ENCODE measurements around the gene UBA52. TPM values are rescaled to one million over a fixed set of nuclear protein-coding genes. Genes with fewer than 3 reads are reported as not detected.

UBA52 gene
- total RNA-seq, 4 donors from 2014 or later = 600 to 891 (median 689) TPM

DNA sequence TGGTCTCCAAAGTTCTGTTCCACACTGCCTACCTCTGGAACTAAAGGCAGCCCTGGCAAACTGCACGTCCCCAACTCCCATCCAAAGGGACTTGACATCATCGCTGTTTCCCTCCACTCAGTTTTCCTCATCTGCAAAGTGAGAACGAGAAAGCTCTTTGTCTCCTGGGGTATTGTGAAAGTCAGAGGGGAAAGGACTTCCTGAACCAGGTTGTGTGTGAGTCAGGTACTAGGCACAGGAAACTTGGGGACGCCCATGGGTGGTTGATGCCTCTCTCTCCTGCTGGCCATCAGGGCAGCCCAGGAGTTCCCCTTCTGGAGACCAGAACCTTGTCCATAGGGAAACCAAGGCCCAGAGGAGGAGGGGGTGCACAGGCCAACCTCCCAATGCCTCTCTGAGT, 30.2 kb downstream of the UBA52 start:
- ATAC-seq (ENCODE audit: low FRiP score) = no peak
- no peak for DNase-seq (ENCODE audit: low spot score)
- TF ChIP-seq, protein P1, sequence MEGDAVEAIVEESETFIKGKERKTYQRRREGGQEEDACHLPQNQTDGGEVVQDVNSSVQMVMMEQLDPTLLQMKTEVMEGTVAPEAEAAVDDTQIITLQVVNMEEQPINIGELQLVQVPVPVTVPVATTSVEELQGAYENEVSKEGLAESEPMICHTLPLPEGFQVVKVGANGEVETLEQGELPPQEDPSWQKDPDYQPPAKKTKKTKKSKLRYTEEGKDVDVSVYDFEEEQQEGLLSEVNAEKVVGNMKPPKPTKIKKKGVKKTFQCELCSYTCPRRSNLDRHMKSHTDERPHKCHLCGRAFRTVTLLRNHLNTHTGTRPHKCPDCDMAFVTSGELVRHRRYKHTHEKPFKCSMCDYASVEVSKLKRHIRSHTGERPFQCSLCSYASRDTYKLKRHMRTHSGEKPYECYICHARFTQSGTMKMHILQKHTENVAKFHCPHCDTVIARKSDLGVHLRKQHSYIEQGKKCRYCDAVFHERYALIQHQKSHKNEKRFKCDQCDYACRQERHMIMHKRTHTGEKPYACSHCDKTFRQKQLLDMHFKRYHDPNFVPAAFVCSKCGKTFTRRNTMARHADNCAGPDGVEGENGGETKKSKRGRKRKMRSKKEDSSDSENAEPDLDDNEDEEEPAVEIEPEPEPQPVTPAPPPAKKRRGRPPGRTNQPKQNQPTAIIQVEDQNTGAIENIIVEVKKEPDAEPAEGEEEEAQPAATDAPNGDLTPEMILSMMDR (IDR thresholded peaks at IDR 0.05) = no peak

DNA sequence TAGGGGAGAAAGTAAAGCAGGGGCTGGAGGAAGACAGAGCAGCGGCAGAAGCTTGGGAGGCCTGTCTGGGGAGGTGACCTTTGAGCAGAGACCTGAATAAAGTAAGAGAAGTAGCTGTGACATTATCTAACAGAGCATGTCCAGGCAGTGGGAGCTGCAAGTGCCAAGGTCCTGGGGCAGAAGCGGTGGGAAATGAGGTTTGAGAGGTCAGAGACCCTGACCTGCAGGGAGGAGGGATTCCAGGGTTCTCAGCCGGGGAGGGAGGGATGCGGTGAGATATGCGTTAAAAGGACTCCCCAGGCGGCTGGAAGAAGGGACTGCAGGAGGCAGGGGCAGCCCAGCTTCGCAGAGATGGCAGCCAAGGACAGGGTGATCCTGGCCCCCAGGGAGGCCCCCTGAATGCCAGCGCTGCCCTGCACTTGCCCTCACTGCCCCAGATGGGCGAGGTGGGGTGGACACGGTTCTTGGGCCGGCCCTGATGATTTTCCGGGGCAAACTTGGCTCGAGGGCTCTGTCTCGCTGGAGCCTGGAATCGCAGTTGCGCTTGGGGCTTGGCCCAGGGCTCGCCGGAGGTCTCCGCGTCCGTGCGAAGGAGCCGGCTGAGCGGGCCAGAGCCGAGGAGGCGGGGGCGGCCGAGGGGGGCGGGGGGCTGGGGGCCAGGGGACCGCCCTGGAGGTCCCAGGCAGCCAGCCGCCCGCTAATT, 31.7 kb downstream of the UBA52 start:
- DNase-seq (ENCODE audit: low spot score) (no peak), ATAC-seq (ENCODE audit: low FRiP score) (no peak)
- TF ChIP-seq, protein P1 (IDR thresholded peaks at IDR 0.05) = no peak

DNA sequence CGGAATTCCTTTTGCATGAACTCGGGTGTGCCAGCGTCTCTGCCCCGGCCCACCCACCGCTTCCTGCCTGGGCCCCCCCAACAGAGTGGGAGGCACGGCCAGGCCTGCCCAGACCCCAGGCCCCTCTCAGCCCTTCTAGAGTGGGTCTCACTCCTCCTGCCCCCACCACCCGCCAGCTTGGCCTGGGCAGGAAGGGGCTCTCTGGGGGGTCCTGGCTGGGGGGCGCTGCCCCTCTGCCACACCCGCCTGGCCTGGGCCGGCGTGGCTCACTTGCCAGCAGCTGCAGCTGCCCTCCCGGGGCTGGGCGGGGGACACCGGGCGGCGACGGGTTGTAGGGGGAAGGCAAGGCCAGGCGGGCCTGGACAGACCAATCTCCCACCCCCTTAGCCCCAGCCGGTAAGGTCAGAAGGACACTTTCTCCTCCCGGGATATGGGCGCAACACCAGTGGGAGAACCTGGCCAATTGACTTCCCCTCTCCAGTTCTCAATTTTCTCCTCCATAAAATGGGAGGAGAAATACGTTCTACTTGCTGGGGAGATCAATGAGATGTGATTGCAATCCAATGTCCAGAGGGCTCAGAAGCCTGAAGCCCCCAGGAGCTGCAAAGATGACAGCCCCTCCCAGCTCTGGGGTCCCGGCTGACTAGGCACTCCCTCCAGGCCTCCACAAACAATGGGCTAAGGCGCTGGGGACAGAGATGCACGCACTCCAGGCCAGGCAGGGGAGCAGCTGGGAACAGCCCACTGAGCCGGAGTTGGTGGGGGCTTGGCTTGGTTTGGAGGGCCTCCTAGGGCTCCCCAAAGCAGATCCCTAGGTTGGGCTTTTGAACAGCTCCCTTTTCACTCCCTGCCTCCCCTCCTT, 32.5 kb downstream of the UBA52 start:
- ATAC-seq (ENCODE audit: low FRiP score) = no peak
- TF ChIP-seq, protein P1 (IDR thresholded peaks at IDR 0.05) = no peak
- no peak for DNase-seq (ENCODE audit: low spot score)

DNA sequence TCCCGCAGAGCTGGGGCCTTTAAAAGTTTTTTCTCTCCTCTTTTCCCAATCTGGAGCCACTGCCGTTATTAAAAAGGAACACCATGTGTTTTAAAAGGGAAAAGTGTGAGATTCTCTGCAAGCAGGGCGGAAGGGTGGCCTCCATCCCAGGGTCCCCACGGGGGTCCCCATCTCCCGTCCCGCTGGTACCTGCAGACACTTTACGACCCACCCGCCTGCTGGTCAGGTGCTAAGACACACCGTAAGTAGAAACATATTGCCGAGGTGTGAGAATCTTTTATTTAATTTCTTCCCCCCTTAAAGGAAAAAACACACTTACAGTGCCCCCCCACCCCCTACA, 33.1 kb downstream of the UBA52 start:
- ATAC-seq (ENCODE audit: low FRiP score) = no peak
- TF ChIP-seq, protein P1 (IDR thresholded peaks at IDR 0.05) = no peak
- no peak for DNase-seq (ENCODE audit: low spot score)

DNA sequence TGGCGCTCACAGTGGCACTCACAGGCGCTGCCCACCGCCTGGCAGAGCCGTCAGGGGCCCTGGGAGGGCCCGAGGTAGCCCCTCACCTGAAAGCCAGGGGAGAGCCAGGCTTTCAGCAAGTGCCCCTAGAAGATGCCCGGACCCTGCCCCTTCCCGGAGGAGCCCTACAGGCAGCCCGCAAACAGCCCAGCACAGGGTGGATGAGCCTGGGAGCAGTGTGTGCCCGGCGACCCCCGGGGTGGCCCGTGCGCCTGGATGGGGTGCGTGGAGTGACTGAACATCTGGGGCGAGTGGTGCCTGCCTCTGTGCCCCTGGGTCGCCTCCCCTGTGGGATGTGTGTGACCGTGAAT, 33.5 kb downstream of the UBA52 start:
- DNase-seq (ENCODE audit: low spot score) (no peak), ATAC-seq (ENCODE audit: low FRiP score) (no peak)
- TF ChIP-seq, protein P1 (IDR thresholded peaks at IDR 0.05) = no peak

DNA sequence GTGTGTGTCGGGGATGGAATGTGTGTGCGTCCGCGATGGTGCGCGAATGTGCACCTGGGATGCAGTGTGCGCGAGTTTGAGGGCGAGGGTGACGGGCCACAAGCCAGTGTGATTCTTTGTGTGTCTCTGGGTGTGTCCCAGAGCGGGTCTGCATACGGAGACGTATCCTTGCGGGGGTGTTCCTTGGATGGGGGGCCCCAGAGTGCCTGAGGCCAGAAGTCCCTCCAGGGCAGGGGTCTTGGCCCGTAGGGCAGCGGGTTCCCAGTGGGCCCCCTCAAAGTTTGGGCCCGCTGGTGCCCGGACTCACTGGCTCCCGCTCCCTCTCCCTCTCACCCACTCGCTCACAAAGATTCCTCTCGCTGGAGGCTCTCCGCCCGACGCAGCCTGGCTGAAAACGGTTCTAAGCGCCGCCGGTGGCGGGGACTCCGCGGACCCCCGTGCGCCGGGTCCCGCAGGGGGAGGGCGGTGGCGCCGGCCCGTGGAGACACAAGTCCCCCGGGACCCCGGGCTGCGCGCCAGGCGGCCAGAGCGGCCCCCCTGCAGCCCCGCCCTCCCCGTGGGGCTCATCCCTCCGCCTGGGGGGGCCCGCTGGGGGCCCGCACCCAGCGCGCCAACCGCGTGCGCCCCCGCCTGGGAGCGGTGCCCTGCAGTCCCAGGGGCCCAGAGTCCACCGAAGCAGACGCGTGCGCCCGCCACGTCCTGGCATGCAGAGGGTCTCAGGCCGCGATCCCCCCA, 34.1 kb downstream of the UBA52 start:
- ATAC-seq (ENCODE audit: low FRiP score) (no peak), DNase-seq (ENCODE audit: low spot score) (no peak)
- TF ChIP-seq, protein P1 (IDR thresholded peaks at IDR 0.05) = no peak
